ENCODE measurements around the gene JUP.
A peak's percentile ranks its signal among the peaks of the same experiment; 100 is the strongest.

Gene JUP

DNA sequence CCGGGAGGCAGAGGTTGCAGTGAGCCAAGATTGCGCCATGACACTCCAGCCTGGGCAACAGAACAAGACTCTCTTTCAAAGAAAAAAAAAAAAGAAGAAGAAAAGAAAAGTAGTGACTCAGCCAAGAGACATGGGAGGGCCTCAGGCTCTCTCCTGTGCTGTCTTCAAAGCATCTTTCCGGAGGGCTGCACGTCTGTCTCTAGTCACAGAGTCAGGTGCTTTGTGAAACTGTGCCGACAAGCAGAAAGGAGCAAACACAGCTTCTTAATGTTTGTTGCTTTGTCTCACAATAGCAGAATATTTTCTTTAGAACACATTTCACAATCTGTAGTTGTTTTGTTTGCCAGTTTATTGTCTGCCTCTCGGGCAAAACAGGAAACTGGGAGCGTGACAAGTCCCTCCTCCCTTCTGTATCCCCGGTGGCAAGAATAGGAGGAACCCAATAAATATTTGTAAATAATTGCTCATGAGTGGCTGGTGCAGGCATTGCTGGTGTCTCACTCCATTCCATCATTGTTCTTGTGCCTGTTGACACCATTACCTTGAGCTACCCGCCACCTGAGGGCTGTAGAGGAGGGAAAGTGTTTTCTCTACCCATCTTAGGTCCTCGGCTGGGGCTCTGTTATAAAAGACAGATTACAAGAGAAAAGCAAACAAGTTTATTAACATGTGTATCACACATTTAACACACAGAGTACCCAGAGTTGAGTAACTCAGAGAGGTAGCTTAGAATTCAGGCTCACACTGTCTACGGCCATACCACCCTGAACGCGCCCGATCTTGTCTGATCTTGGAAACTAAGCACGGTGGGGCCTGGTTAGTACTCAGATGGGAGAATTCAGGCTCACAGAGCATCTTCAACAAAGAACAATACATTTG, 68.9 kb downstream of the JUP start:
- Histone ChIP-seq H3K4me2 (ENCODE audit: low read length) (no peak overlapping the region), H2AK5ac (ENCODE audit: low read length) (no peak overlapping the region), H3K36me3 (ENCODE audit: control insufficient read depth, insufficient read depth, low read length) (no peaks in the 10 kb centered on the region), H2BK15ac (replicated peaks; ENCODE audit: low read depth) (no peak overlapping the region), H4K5ac (ENCODE audit: low read length) (no peak overlapping the region), H3K23ac (ENCODE audit: low read length) (no peak overlapping the region), H3K18ac (ENCODE audit: low read length) (no peak overlapping the region), H3K4ac (ENCODE audit: low read depth, low read length) (no peak overlapping the region), H3K4me3 (ENCODE audit: low read length) (no peak overlapping the region), H3K27ac (ENCODE audit: low read depth, low read length) (no peak overlapping the region), H3K27me3 (ENCODE audit: insufficient read depth, low read length, poor library complexity) (no peaks in the 10 kb centered on the region), H2BK5ac (ENCODE audit: low read length) (no peak overlapping the region), H3K4me1 (ENCODE audit: control insufficient read depth, low read depth, low read length) (no peaks in the 10 kb centered on the region), H3K79me2 (ENCODE audit: control insufficient read depth, insufficient read depth, low read length) (no peaks in the 10 kb centered on the region), H3K9ac (ENCODE audit: low read length) (no peak overlapping the region), H2BK120ac (ENCODE audit: low read depth, low read length) (no peak overlapping the region), H3K79me1 (ENCODE audit: low read length) (no peaks in the 10 kb centered on the region), H4K8ac (ENCODE audit: low read depth, low read length) (no peak overlapping the region), H3K56ac (ENCODE audit: low read length) (no peak overlapping the region)
- no CpG with 5 or more reads among the region's 15 CpGs for WGBS (ENCODE audit: extremely low coverage, insufficient coverage, low lambda C conversion rate)
- DNase-seq = no peak

DNA sequence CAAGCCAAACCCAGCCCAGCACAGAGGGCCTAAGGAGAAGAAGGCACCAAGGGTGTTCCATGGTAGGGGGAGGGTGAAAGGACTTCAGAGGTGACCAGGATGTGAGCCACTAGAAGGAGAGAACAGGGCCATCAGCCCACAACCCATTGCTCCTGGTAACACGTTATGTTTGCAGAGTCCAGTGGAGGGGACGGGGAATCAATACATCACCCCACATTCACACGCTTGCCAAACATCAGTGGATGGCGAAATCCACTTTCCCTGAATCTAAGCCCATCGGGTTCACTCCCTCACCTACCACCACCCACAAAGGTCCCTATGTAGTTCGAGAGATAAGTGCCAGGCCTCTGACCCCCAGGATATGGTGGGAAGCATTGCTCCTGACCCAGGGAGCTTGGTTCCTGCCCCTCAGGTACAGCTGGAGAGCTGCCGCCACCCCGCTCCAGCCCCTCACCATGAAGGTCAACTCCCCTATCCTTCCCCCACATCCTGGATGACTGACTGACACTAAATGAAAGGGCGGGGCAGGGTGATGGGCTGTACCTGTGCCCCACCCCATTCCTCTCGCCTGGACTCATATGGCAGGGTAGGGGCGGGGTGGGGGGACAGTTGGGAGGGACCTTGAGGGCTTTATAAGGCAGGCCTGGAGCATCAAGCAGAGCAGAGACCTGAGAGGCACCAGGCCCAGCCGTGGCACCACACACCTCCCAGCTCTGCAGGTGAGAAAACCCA, 74.7 kb downstream of the JUP start, which contains the start of gene GAST:
Gene GAST (plus strand): TSS at position 663 of the 732 bp plus-strand sequence. CDS start 3,106 bp downstream, outside the sequence.
- Histone ChIP-seq H2BK5ac (ENCODE audit: low read length) (no peak within 1 kb of the TSS), H3K4me2 (ENCODE audit: low read length) (no peak within 1 kb of the TSS), H2AK5ac (ENCODE audit: low read length) (no peak within 1 kb of the TSS), H2BK120ac (ENCODE audit: low read depth, low read length) (no peak within 1 kb of the TSS), H3K79me1 (ENCODE audit: low read length) (no peaks in the 10 kb centered on the region), H4K8ac (ENCODE audit: low read depth, low read length) (no peak within 1 kb of the TSS), H3K56ac (ENCODE audit: low read length) (no peak within 1 kb of the TSS), H3K4ac (ENCODE audit: low read depth, low read length) (no peak within 1 kb of the TSS), H3K27me3 (ENCODE audit: insufficient read depth, low read length, poor library complexity) (no peaks in the 10 kb centered on the region), H4K5ac (ENCODE audit: low read length) (no peak within 1 kb of the TSS), H3K79me2 (ENCODE audit: control insufficient read depth, insufficient read depth, low read length) (no peaks in the 10 kb centered on the region), H3K4me3 (ENCODE audit: low read length) (no peak within 1 kb of the TSS), H3K27ac (ENCODE audit: low read depth, low read length) (no peak within 1 kb of the TSS), H3K23ac (ENCODE audit: low read length) (no peak within 1 kb of the TSS), H3K9ac (ENCODE audit: low read length) (no peak within 1 kb of the TSS), H3K4me1 (ENCODE audit: control insufficient read depth, low read depth, low read length) (no peaks in the 10 kb centered on the region), H2BK15ac (replicated peaks; ENCODE audit: low read depth) (no peak within 1 kb of the TSS), H3K18ac (ENCODE audit: low read length) (no peak within 1 kb of the TSS), H3K36me3 (ENCODE audit: control insufficient read depth, insufficient read depth, low read length) (no peaks in the 10 kb centered on the region)
- no CpG with 5 or more reads among the region's 12 CpGs for WGBS (ENCODE audit: extremely low coverage, insufficient coverage, low lambda C conversion rate)
- DNase-seq = no peak

DNA sequence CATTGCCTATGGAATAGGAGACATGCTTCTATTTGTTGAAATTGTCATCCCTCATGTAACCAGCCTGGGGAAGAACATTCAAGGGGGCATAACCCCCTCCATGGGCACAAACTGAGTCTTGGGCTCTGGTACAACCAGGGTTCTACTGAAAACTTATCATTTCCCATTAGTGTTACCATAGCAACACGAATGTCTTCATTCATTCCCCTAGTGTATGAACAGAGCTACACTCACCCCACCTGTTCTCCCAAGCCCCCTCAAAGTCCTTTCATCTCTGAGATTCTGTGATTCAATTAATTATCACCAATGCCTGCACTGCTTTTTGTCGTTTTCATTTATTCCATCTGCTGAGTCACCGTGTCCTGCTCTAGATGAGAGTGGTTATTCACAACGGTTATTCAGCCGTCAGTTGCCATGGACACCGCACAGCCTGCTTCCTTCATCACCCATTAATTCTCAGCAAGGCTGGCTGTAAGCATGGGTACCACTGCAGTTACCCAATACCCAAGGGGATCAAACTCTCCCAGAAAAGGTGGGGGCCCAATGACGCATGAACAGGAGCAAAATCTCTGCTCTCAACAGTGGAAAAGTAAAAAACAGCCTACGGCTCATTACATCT, 75.9 kb downstream of the JUP start:
- H3K4ac ChIP-seq (ENCODE audit: low read depth, low read length) = no peak overlapping the region
- DNase-seq = no peak
- H3K79me2 ChIP-seq (ENCODE audit: control insufficient read depth, insufficient read depth, low read length) = no peaks in the 10 kb centered on the region
- H3K4me3 ChIP-seq (ENCODE audit: low read length) = no peak overlapping the region
- WGBS (ENCODE audit: extremely low coverage, insufficient coverage, low lambda C conversion rate) = no CpG with 5 or more reads among the region's 8 CpGs
- H2AK5ac ChIP-seq (ENCODE audit: low read length) = no peak overlapping the region
- H3K4me1 ChIP-seq (ENCODE audit: control insufficient read depth, low read depth, low read length) = no peaks in the 10 kb centered on the region
- H2BK5ac ChIP-seq (ENCODE audit: low read length) = no peak overlapping the region
- H2BK15ac ChIP-seq (replicated peaks; ENCODE audit: low read depth) = no peak overlapping the region
- no peak overlapping the region for H3K27ac ChIP-seq (ENCODE audit: low read depth, low read length)
- no peak overlapping the region for H4K8ac ChIP-seq (ENCODE audit: low read depth, low read length)
- H3K56ac ChIP-seq (ENCODE audit: low read length) = no peak overlapping the region
- H3K4me2 ChIP-seq (ENCODE audit: low read length) = no peak overlapping the region
- H3K23ac ChIP-seq (ENCODE audit: low read length) = no peak overlapping the region
- no peaks in the 10 kb centered on the region for H3K79me1 ChIP-seq (ENCODE audit: low read length)
- H4K5ac ChIP-seq (ENCODE audit: low read length) = no peak overlapping the region
- no peaks in the 10 kb centered on the region for H3K27me3 ChIP-seq (ENCODE audit: insufficient read depth, low read length, poor library complexity)
- H3K18ac ChIP-seq (ENCODE audit: low read length) = no peak overlapping the region
- H3K9ac ChIP-seq (ENCODE audit: low read length) = no peak overlapping the region
- H2BK120ac ChIP-seq (ENCODE audit: low read depth, low read length) = no peak overlapping the region
- H3K36me3 ChIP-seq (ENCODE audit: control insufficient read depth, insufficient read depth, low read length) = no peaks in the 10 kb centered on the region

DNA sequence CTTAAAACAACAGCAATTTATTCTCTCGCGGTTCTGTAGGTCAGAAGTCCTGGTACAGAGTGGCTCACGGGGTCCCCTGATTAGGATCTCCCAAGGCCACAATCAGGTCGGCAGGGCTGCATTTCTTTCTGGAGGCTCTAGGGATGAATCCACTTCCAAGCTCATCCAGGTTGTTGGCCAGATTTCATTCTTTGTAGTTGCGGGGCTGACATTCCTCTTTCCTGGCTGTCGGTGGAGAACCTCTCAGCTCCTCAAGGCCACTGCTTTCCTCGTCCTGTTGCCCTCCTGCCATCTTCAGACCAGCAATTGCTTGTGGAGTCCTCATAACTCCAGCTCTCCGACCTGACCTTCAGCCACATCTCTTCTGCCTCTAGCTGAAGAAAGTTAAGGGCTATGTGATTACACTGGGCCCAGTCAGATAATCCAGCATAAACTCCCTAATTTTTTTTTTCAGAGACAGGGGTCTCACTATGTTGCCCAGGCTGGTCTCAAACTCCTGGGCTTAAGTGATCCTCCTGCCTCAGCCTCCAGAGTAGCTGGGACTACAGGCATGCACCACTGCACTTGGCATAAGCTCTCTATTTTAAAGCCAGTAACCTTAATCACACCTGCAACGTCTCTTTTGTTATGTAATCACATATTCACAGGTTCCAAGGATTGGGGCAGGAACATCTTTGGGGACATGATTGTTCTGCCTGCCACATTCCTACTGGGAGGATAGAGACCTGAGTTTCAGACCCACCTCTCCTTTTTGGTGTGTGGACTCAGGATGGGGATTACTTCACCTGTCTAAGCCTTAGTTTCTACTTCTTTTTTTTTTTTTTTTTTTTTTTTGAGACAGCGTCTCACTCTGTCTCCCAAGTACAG, 78.5 kb downstream of the JUP start:
- Histone ChIP-seq H3K4me2 (ENCODE audit: low read length) (no peak overlapping the region), H3K56ac (ENCODE audit: low read length) (no peak overlapping the region), H3K4ac (ENCODE audit: low read depth, low read length) (no peak overlapping the region), H3K27ac (ENCODE audit: low read depth, low read length) (no peak overlapping the region), H3K4me1 (ENCODE audit: control insufficient read depth, low read depth, low read length) (peaks cover 5% of the 10 kb centered on the region), H4K8ac (ENCODE audit: low read depth, low read length) (no peak overlapping the region), H2BK15ac (replicated peaks; ENCODE audit: low read depth) (no peak overlapping the region), H2AK5ac (ENCODE audit: low read length) (no peak overlapping the region), H3K18ac (ENCODE audit: low read length) (no peak overlapping the region), H3K23ac (ENCODE audit: low read length) (no peak overlapping the region), H4K5ac (ENCODE audit: low read length) (no peak overlapping the region), H3K9ac (ENCODE audit: low read length) (no peak overlapping the region), H3K79me1 (ENCODE audit: low read length) (no peaks in the 10 kb centered on the region), H2BK120ac (ENCODE audit: low read depth, low read length) (no peak overlapping the region), H3K4me3 (ENCODE audit: low read length) (no peak overlapping the region), H3K79me2 (ENCODE audit: control insufficient read depth, insufficient read depth, low read length) (no peaks in the 10 kb centered on the region), H3K27me3 (ENCODE audit: insufficient read depth, low read length, poor library complexity) (no peaks in the 10 kb centered on the region), H3K36me3 (ENCODE audit: control insufficient read depth, insufficient read depth, low read length) (no peaks in the 10 kb centered on the region), H2BK5ac (ENCODE audit: low read length) (no peak overlapping the region)
- DNase-seq = no peak
- WGBS (ENCODE audit: extremely low coverage, insufficient coverage, low lambda C conversion rate) = no CpG with 5 or more reads among the region's 10 CpGs

DNA sequence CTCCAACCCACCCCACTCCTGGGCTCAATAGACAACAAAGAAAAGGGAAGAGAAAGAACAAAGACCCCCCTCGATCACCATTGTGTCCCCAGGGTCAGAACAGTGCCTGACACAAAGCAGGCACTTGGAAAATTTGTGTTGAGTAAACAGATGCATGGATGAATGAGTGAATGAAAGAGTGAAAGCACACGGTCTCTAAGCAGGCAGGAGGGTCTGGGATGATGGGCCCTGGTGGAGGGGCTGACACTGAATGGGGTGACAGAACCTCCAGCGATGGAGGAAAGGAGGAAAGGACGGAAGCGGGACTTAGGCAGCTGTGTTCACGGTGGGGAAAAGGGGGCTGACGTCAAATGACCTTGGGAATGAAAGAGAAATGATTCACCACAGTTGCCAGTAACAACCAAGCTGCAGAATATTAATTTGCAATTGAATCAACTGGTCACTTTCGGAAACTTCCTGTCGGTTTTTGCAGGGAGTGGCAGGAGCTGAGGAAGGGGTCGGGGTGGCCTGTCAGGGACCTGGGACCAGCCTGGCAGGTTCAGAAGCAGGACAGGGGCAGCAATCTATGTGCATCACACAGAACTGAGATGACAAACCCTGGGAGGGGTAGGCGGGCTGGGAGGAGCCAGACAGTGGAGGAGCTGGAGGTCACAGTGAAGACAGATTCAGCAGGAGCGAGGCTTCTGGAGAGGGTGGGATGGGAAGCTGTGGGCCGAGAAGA, 81.1 kb downstream of the JUP start:
- H2BK120ac ChIP-seq (ENCODE audit: low read depth, low read length) = no peak overlapping the region
- H3K27me3 ChIP-seq (ENCODE audit: insufficient read depth, low read length, poor library complexity) = no peaks in the 10 kb centered on the region
- no peak overlapping the region for H3K4me3 ChIP-seq (ENCODE audit: low read length)
- H3K4me2 ChIP-seq (ENCODE audit: low read length) = no peak overlapping the region
- H4K8ac ChIP-seq (ENCODE audit: low read depth, low read length) = no peak overlapping the region
- no peak overlapping the region for H2AK5ac ChIP-seq (ENCODE audit: low read length)
- H3K36me3 ChIP-seq (ENCODE audit: control insufficient read depth, insufficient read depth, low read length) = no peaks in the 10 kb centered on the region
- no peak for DNase-seq
- WGBS (ENCODE audit: extremely low coverage, insufficient coverage, low lambda C conversion rate) = no CpG with 5 or more reads among the region's 13 CpGs
- no peaks in the 10 kb centered on the region for H3K79me1 ChIP-seq (ENCODE audit: low read length)
- H3K18ac ChIP-seq (ENCODE audit: low read length) = no peak overlapping the region
- no peak overlapping the region for H4K5ac ChIP-seq (ENCODE audit: low read length)
- H2BK15ac ChIP-seq (replicated peaks; ENCODE audit: low read depth) = no peak overlapping the region
- no peak overlapping the region for H2BK5ac ChIP-seq (ENCODE audit: low read length)
- peaks cover 5% of the 10 kb centered on the region for H3K4me1 ChIP-seq (ENCODE audit: control insufficient read depth, low read depth, low read length)
- no peak overlapping the region for H3K27ac ChIP-seq (ENCODE audit: low read depth, low read length)
- H3K79me2 ChIP-seq (ENCODE audit: control insufficient read depth, insufficient read depth, low read length) = no peaks in the 10 kb centered on the region
- H3K56ac ChIP-seq (ENCODE audit: low read length) = peak overlapping the region; percentile 42
- H3K4ac ChIP-seq (ENCODE audit: low read depth, low read length) = no peak overlapping the region
- H3K9ac ChIP-seq (ENCODE audit: low read length) = peak overlapping the region; percentile 27
- H3K23ac ChIP-seq (ENCODE audit: low read length) = no peak overlapping the region

All from mesendoderm (in vitro differentiated cells).